B cell (primary cell): ENCODE measurements around the gene PKNOX2.

Experiments
- CTCF ChIP-seq: fragments of 200-600 bp; IDR thresholded peaks from one replicate; pipeline ENCODE4 v1.8.0; 2022; ENCODE audit warnings: antibody characterized with exemption, mild to moderate bottlenecking
- EZH2 ChIP-seq: IDR thresholded peaks from 2 replicates; pipeline ENCODE4 v1.6.1; 2012; ENCODE audit warnings: borderline replicate concordance, low read depth, mild to moderate bottlenecking, moderate library complexity, low read length; ENCODE audit not compliant: insufficient read depth, poor library complexity, severe bottlenecking

- TF ChIP-seq CTCF = no peak
- TF ChIP-seq EZH2 = no peak
Observed at GRCh38 chr11:125326126-125326525, 161.6 kb downstream of the PKNOX2 start.
